HG03108 (cell line): ENCODE data around the gene NMT2.

Source experiments
- ATAC-seq: cut with Tn5 transposase; IDR thresholded peaks from one replicate; pipeline ENCODE4 v1.9.1; 2021; ENCODE audit warnings: moderate library complexity; ENCODE audit not compliant: unreplicated experiment

Gene NMT2

GRCh38 chr10:15146366-15146765, 22.1 kb downstream of the NMT2 start:
- ATAC-seq = no peak

GRCh38 chr10:15144788-15145187, 23.7 kb downstream of the NMT2 start:
- ATAC-seq = no peak

GRCh38 chr10:15141136-15142054, 27.1 kb downstream of the NMT2 start:
- peak; percentile 98 for ATAC-seq

- ATAC-seq = no peak
Measured at GRCh38 chr10:15140698-15141097, 27.8 kb downstream of the NMT2 start.

- ATAC-seq = no peak
Measured at GRCh38 chr10:15137636-15138035, 30.9 kb downstream of the NMT2 start.

- no peak for ATAC-seq
Measured at GRCh38 chr10:15137036-15137359, 31.5 kb downstream of the NMT2 start.

GRCh38 chr10:15136129-15137035, 32.1 kb downstream of the NMT2 start:
- no peak for ATAC-seq

GRCh38 chr10:15131330-15131729, 37.2 kb downstream of the NMT2 start:
- no peak for ATAC-seq

GRCh38 chr10:15124908-15125307, 43.6 kb downstream of the NMT2 start:
- ATAC-seq = no peak

- no peak for ATAC-seq
Measured at GRCh38 chr10:15124190-15124589, 44.3 kb downstream of the NMT2 start.

- ATAC-seq = no peak
Measured at GRCh38 chr10:15123749-15124184, 44.7 kb downstream of the NMT2 start.

GRCh38 chr10:15122477-15123030, 45.9 kb downstream of the NMT2 start:
- peak; percentile 89 for ATAC-seq

- no peak for ATAC-seq
Measured at GRCh38 chr10:15121707-15122106, 46.8 kb downstream of the NMT2 start.

GRCh38 chr10:15120523-15120922, 48.0 kb downstream of the NMT2 start:
- ATAC-seq = no peak

GRCh38 chr10:15118615-15119014, 49.9 kb downstream of the NMT2 start:
- no peak for ATAC-seq

GRCh38 chr10:15116225-15116624, 52.3 kb downstream of the NMT2 start:
- ATAC-seq = no peak

GRCh38 chr10:15113766-15114165, 54.7 kb downstream of the NMT2 start:
- ATAC-seq = no peak

- no peak for ATAC-seq
Measured at GRCh38 chr10:15112657-15113056, 55.8 kb downstream of the NMT2 start.

- peak; percentile 71 for ATAC-seq
Measured at GRCh38 chr10:15106352-15107013, 62.0 kb downstream of the NMT2 start.

GRCh38 chr10:15103513-15103912, 65.0 kb downstream of the NMT2 start:
- ATAC-seq = no peak

- no peak for ATAC-seq
Measured at GRCh38 chr10:15099886-15100285, 68.6 kb downstream of the NMT2 start.
